ENCODE data around the gene AKR1C4.
"Not testable (repeated sequence)": the region's sequence is repeated elsewhere in the genome, so short reads cannot be mapped to it uniquely, and the experiment has no call there.

The AKR1C4 gene

GRCh38 chr10:5196702-5197113 is at the start of gene AKR1C4:
Gene AKR1C4, plus strand, starts transcription at chr10:5196837. Its CDS starts 31 bp downstream, at chr10:5196868.
- no peak for DNase-seq (ENCODE audit: low spot score)

GRCh38 chr10:5146920-5147254 is 49.8 kb upstream of the AKR1C4 start:
- DNase-seq (ENCODE audit: low spot score), result no peak

GRCh38 chr10:5147255-5147980 is 49.2 kb upstream of the AKR1C4 start:
- no peak for DNase-seq (ENCODE audit: low spot score)

DNA sequence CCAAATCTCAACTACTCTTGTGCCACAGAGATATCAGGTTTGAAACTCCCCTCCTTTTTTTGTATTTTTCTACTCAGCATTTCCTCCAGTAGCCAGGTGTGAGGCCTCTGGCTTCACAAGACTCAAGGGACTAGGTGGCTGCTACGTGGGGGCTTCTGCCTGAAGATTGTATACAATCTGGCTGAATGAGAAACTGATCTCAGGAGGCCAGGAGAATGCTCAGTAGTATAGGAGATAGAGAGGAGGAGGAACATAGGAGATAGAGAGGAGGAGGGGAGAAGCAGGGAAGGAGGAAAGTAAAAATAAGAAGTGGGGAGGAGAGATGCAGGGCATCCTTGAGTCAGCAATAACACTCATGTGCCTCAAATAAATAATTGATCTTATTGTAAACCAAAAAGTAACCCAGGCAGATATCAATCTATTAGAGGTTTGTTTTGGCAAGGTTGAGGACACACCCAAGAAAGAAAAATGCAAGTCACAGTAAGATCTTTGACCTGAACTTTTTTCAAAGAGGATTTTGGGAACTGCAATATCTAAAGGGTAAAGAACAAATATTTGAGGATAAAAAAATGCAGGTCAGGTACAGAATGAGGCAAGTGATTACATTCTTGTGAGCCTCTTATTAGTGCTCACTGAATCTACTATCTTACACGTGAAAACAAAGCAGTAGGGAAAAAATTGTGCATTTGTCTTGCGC is 48.5 kb upstream of the AKR1C4 start:
- DNase-seq (ENCODE audit: low spot score), result no peak

- no peak for DNase-seq (ENCODE audit: low spot score)
These were observed 48.0 kb upstream of the AKR1C4 start for GRCh38 chr10:5148678-5149032.

- no peak for DNase-seq (ENCODE audit: low spot score)
These were observed 45.6 kb upstream of the AKR1C4 start for GRCh38 chr10:5151076-5151475.

- DNase-seq (ENCODE audit: low spot score), result no peak
These were observed 40.7 kb upstream of the AKR1C4 start for GRCh38 chr10:5155951-5156350.

GRCh38 chr10:5157501-5157900 is 39.1 kb upstream of the AKR1C4 start:
- DNase-seq (ENCODE audit: low spot score), result no peak

DNA sequence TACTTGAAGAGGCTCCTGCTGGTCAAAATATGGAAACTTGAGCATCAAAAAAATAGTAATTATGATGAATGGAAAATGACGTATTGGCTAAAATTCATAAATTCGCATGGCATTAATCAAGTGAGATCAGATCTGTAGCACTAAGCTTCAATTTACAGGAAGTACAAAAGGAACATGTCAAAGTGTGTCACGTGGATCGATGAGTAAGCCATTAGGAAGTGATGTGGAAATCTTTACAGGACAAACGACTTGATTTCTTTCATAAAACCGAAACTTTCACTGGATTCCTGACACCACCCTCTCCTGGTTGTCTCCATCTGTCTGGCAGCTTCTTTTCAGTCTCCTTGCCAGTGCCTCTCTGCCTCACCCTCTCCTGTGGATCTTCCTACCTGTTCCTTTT is 37.5 kb upstream of the AKR1C4 start:
- peak; percentile 6 for DNase-seq (ENCODE audit: low spot score)

DNA sequence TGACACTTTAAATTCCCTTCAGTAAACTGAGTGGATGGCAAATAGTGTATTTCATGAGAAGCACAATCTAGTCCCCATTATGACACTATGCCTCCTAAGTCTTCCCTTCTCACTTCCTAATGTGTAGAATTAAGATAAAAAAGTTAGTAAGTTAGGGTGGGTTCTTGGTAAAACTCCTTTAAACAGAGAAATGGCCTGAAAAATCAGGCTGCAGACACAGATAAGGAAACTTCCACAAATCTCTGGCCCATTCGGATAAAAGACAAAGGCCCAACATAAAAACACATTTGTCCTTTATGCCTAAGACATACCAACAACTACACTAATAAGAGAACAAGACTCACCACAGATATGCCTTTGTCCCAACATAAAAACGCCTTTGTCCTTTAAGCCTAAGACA is 33.1 kb upstream of the AKR1C4 start:
- DNase-seq (ENCODE audit: low spot score), result no peak

DNA sequence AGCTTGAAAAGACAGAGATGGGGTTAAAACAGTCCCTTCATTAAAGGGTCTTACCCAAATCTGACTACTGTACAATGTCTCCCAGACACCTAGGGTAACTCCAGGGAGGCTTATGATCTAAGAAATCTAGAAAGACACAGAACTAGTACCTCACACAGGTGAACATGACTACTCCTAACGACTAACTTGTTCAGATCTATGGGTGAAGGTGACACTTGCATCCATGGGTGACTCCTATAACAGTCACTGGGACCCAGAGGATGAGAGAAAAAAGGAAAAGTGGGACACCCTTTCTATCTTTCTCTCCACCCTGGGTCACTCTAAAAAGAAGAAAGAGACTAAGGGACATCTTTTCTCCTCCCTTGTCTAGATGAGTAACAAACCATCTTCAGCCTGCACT is 30.9 kb upstream of the AKR1C4 start:
- DNase-seq (ENCODE audit: low spot score), result no peak

DNA sequence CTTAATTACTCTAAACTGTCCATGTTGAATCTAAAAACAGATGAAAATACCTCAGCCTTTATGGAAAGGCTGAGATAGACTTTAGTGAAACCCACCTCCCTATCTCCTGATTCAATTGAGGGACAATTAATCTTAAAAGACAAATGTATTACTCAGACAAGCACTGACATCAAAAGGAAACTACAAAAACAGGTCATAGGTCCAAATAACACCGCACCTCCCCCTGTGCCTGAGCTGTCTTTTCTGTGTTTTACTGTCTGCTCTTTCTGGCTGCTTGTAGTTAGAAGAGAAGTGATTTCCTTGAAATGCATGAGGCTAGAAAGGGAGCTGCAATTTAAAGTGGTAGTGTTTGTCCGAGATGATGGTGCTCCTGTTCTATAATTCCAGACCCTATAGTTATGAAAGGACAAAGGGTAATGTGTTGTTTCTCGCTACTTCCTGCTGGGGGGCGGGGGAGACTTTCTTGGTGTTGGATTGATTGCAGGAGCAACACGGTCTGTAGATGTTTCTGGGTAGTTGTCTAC is 27.7 kb upstream of the AKR1C4 start:
- peak; percentile 13 for DNase-seq (ENCODE audit: low spot score)

DNA sequence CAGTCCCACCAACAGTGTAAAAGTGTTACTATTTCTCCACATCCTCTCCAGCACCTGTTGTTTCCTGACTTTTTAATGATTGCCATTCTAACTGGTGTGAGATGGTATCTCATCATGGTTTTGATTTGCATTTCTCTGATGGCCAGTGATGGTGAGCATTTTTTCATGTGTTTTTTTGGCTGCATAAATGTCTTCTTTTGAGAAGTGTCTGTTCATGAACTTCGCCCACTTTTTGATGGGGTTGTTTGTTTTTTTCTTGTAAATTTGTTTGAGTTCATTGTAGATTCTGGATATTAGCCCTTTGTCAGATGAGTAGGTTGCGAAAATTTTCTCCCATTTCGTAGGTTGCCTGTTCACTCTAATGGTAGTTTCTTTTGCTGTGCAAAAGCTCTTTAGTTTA is 21.1 kb upstream of the AKR1C4 start:
- not testable (repeated sequence) for DNase-seq (ENCODE audit: low spot score)

DNA sequence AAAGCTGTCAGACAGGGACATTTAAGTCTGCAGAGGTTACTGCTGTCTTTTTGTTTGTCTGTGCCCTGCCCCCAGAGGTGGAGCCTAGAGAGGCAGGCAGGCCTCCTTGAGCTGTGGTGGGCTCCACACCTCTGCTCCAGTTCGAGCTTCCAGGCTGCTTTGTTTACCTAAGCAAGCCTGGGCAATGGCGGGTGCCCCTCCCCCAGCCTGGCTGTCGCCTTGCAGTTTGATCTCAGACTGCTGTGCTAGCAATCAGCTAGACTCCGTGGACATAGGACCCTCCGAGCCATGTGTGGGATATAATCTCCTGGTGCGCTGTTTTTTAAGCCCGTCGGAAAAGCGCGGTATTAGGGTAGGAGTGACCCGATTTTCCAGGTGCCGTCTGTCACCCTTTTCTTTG is 16.1 kb upstream of the AKR1C4 start:
- DNase-seq (ENCODE audit: low spot score), result not testable (repeated sequence)

- no peak for DNase-seq (ENCODE audit: low spot score)
These were observed 12.7 kb upstream of the AKR1C4 start for GRCh38 chr10:5183923-5184322.

GRCh38 chr10:5184987-5185775 is 11.5 kb upstream of the AKR1C4 start, which contains the start of gene AKR1C8:
Gene AKR1C8, minus strand, starts transcription at chr10:5185150. Its CDS starts 46 bp downstream, at chr10:5185104.
- no peak for DNase-seq (ENCODE audit: low spot score)

- no peak for DNase-seq (ENCODE audit: low spot score)
These were observed 8.8 kb upstream of the AKR1C4 start for GRCh38 chr10:5187867-5188266.

GRCh38 chr10:5188358-5188757 is 8.3 kb upstream of the AKR1C4 start:
- DNase-seq (ENCODE audit: low spot score), result no peak

GRCh38 chr10:5194431-5194830 is 2.2 kb upstream of the AKR1C4 start:
- DNase-seq (ENCODE audit: low spot score), result no peak

DNA sequence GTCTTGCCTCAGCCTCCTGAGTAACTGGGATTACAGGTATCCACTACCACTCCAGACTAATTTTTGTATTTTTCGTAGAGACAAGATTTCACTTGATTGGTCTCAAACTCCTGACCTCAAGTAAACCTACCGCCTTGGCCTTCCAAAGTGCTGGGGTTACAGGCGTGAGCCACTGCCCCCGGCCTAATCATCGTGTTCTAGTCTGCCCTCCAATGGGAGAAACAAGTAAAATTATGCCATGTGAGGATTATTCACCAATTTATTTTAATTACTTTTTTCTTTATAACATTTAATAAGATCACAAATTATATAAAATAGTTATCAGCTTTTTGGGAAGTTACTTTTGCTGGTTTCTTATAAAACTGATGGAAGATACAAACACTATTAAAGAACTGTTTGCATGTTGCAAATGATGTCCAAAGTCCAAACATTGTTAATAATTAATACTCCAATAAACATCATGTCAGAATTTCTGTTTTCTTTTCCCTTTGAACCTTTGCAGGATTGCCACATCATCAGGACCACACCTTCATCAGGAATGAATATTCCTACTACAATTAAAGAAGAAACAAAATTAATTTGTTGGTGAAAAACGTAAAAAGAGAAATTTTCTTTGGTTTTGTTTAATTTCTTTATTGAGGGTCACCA is 786 bp upstream of the AKR1C4 start:
- DNase-seq (ENCODE audit: low spot score), result no peak

DNA sequence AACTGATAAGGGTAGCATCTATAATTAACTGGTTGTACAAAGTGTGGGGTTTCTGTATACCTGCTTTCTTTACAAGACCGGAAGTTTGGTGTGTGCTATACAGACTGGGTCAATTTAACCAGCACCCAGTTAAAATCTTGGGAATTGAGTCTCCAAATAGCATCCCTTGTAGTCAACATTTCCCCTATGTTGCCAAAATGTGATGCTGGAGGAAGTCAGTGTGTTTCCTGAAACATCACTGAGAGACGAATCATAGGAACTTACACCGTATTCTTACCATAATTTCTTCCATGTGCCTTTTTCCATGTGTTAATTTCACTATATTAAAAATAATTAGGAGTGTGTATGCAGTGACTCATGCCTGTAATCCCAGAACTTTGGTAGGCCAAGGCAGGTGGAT is 1.7 kb downstream of the AKR1C4 start:
- DNase-seq (ENCODE audit: low spot score), result peak; percentile 13

DNA sequence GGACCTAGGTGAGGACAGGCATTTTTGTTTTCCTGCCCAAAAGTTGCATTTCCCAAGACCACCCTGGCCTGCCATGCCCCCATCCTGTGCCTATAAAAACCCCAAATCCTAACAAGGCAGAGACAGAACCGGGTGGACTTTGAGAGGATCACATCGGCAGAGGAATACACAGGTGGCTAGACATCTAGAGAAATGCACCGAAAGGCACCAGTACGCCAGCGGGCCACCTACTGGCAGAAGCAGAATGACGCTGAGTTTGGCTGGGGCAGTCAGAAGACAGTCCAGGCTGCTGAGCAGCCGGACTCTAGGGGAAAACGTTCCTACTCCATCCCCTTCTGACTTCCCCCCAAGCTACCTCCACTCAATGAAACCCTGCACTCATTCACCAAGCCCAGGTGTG is 2.8 kb downstream of the AKR1C4 start:
- peak; percentile 7 for DNase-seq (ENCODE audit: low spot score)
